Mesenchymal stem cell (in vitro differentiated cells and primary cell): Measurements from ENCODE around the gene C1orf216.

Source experiments
- DNase-seq: peaks from one replicate; pipeline ENCODE4 v3.0.0-alpha.2; 2013
- H2AFZ ChIP-seq: one replicate; pipeline ENCODE4 v1.6.1; 2013; ENCODE audit warnings: low read depth, mild to moderate bottlenecking, control low read depth, inconsistent platforms, low read length, moderate library complexity
- H2AK5ac ChIP-seq: 2 replicates; pipeline ENCODE4 v1.6.1; 2013; ENCODE audit warnings: low read length, moderate library complexity, mild to moderate bottlenecking, inconsistent platforms; ENCODE audit not compliant: severe bottlenecking
- H2BK120ac ChIP-seq: one replicate; pipeline ENCODE4 v1.6.1; 2013; ENCODE audit warnings: low read depth, mild to moderate bottlenecking, inconsistent platforms, low read length, moderate library complexity
- H2BK12ac ChIP-seq, 2 experiments: one replicate each; pipeline ENCODE4 v1.6.1; 2013; ENCODE audit warnings: inconsistent platforms in 2 of 2, low read length in 2 of 2, mild to moderate bottlenecking in 2 of 2, moderate library complexity in 2 of 2, control low read depth in 1 of 2
- H2BK15ac ChIP-seq: one replicate; pipeline ENCODE4 v1.6.1; 2013; ENCODE audit warnings: mild to moderate bottlenecking, low read depth, inconsistent platforms; ENCODE audit not compliant: poor library complexity, severe bottlenecking
- H2BK5ac ChIP-seq: 2 replicates; pipeline ENCODE4 v1.6.1; 2013; ENCODE audit warnings: low read depth, mild to moderate bottlenecking, low read length, control low read depth, inconsistent platforms; ENCODE audit not compliant: poor library complexity, severe bottlenecking
- H3K14ac ChIP-seq, 2 experiments: one replicate each; pipeline ENCODE4 v1.6.1; 2013; ENCODE audit warnings: inconsistent platforms in 2 of 2, low read length in 2 of 2, control low read depth in 1 of 2, mild to moderate bottlenecking in 1 of 2, moderate library complexity in 1 of 2
- H3K18ac ChIP-seq, 2 experiments: one replicate each; pipeline ENCODE4 v1.6.1; 2013; ENCODE audit warnings: inconsistent platforms in 2 of 2, low read length in 2 of 2, control low read depth in 1 of 2, low read depth in 1 of 2, mild to moderate bottlenecking in 1 of 2
- H3K23ac ChIP-seq, 2 experiments: one replicate each; pipeline ENCODE4 v1.6.1; 2013; ENCODE audit warnings: inconsistent platforms in 2 of 2, low read length in 2 of 2, mild to moderate bottlenecking in 2 of 2, moderate library complexity in 2 of 2, control low read depth in 1 of 2
- H3K27ac ChIP-seq: 2 replicates; pipeline ENCODE4 v1.5.1; 2013; ENCODE audit warnings: mild to moderate bottlenecking, moderate library complexity, low read length, control low read depth, inconsistent platforms; ENCODE audit not compliant: poor library complexity, severe bottlenecking
- H3K27me3 ChIP-seq, 2 experiments: 2 replicates each; pipeline versions ENCODE4 v1.6.1 to v1.7.0; 2013; ENCODE audit warnings: low read length in 2 of 2, mild to moderate bottlenecking in 2 of 2, moderate library complexity in 2 of 2, control low read depth in 1 of 2, inconsistent platforms in 1 of 2; ENCODE audit not compliant: control insufficient read depth in 1 of 2, insufficient read depth in 1 of 2
- H3K36me3 ChIP-seq, 2 experiments: 2 replicates each; pipeline versions ENCODE4 v1.6.1 to v1.7.0; 2013; ENCODE audit warnings: low read length in 2 of 2, control low read depth in 1 of 2, inconsistent platforms in 1 of 2, low read depth in 1 of 2, mild to moderate bottlenecking in 1 of 2; ENCODE audit not compliant: insufficient read depth in 2 of 2, control insufficient read depth in 1 of 2
- H3K4ac ChIP-seq, 2 experiments: one replicate each; pipeline ENCODE4 v1.6.1; 2013; ENCODE audit warnings: inconsistent platforms in 2 of 2, low read length in 2 of 2, mild to moderate bottlenecking in 2 of 2, moderate library complexity in 2 of 2, control low read depth in 1 of 2, low read depth in 1 of 2
- H3K4me1 ChIP-seq: 2 replicates; pipeline ENCODE4 v1.6.1; 2013; ENCODE audit warnings: low read depth, low read length, control low read depth; ENCODE audit not compliant: control insufficient read depth, insufficient read depth
- H3K4me2 ChIP-seq: 2 replicates; pipeline ENCODE4 v1.6.1; 2013; ENCODE audit warnings: low read length, mild to moderate bottlenecking, inconsistent platforms; ENCODE audit not compliant: poor library complexity, severe bottlenecking
- H3K4me3 ChIP-seq, 2 experiments: 2 replicates each; pipeline versions ENCODE4 v1.5.1 to v1.7.0; 2013; ENCODE audit warnings: low read length in 2 of 2, mild to moderate bottlenecking in 2 of 2, control low read depth in 1 of 2, low read depth in 1 of 2; ENCODE audit not compliant: insufficient read depth in 1 of 2
- H3K79me1 ChIP-seq: replicated peaks from 2 replicates; pipeline ENCODE4 v1.6.1; 2013; ENCODE audit warnings: mild to moderate bottlenecking, control low read depth, low read length, inconsistent platforms; ENCODE audit not compliant: poor library complexity, severe bottlenecking
- H3K9ac ChIP-seq: 2 replicates; pipeline ENCODE4 v1.7.0; 2013; ENCODE audit warnings: mild to moderate bottlenecking, low read length, moderate library complexity
- H3K9me3 ChIP-seq: 2 replicates; pipeline ENCODE4 v1.7.0; 2013; ENCODE audit warnings: mild to moderate bottlenecking, low read length; ENCODE audit not compliant: control insufficient read depth
- H4K8ac ChIP-seq: one replicate; pipeline ENCODE4 v1.6.1; 2013; ENCODE audit warnings: inconsistent platforms, mild to moderate bottlenecking, low read length, moderate library complexity
- H4K91ac ChIP-seq: one replicate; pipeline ENCODE4 v1.6.1; 2013; ENCODE audit warnings: mild to moderate bottlenecking, low read length, inconsistent platforms
- WGBS: methylation state at CpG from one replicate; pipeline ENCODE4 v1.1.7; 2013; ENCODE audit warnings: mixed read lengths; 5-methylcytosine and 5-hydroxymethylcytosine counted together

Gene C1orf216

GRCh38 chr1:35672116-35672515 is 46.6 kb downstream of the C1orf216 start:
- H3K9ac ChIP-seq: no peak overlapping the region
- DNase-seq: no peak
- H3K14ac ChIP-seq: no peak overlapping the region
- no peak overlapping the region for H3K4me3 ChIP-seq
- H2BK12ac ChIP-seq: no peak overlapping the region
- H3K23ac ChIP-seq: no peak overlapping the region
- no peak overlapping the region for H3K27ac ChIP-seq
- H3K4me1 ChIP-seq: no peaks in the 10 kb centered on the region
- H3K36me3 ChIP-seq: no peaks in the 10 kb centered on the region
- H3K9me3 ChIP-seq: no peaks in the 10 kb centered on the region
- no peak overlapping the region for H2AK5ac ChIP-seq
- no peak overlapping the region for H3K4ac ChIP-seq
- H2BK15ac ChIP-seq: no peak overlapping the region
- no peak overlapping the region for H4K8ac ChIP-seq
- no peak overlapping the region for H3K4me2 ChIP-seq
- H2AFZ ChIP-seq: no peak overlapping the region
- no peak overlapping the region for H4K91ac ChIP-seq
- no peak overlapping the region for H2BK5ac ChIP-seq
- 88% methylated on average over 6 of the region's 6 CpGs for WGBS
- H3K18ac ChIP-seq: no peak overlapping the region
- no peak overlapping the region for H2BK120ac ChIP-seq
- no peaks in the 10 kb centered on the region for H3K79me1 ChIP-seq
- H3K27me3 ChIP-seq: peaks cover 25 to 44% of the 10 kb centered on the region in 2 experiments

GRCh38 chr1:35668506-35668905 is 50.2 kb downstream of the C1orf216 start:
- Histone ChIP-seq H3K4me2 (no peak overlapping the region), H3K4me3 (no peak overlapping the region), H2AK5ac (no peak overlapping the region), H2BK15ac (no peak overlapping the region), H4K8ac (no peak overlapping the region), H3K4me1 (no peaks in the 10 kb centered on the region), H2AFZ (no peak overlapping the region), H3K9me3 (no peaks in the 10 kb centered on the region), H3K23ac (no peak overlapping the region), H3K18ac (no peak overlapping the region), H2BK120ac (no peak overlapping the region), H3K27ac (no peak overlapping the region), H3K9ac (no peak overlapping the region), H3K27me3 (peaks cover 37 to 53% of the 10 kb centered on the region in 2 experiments), H3K14ac (no peak overlapping the region), H4K91ac (no peak overlapping the region), H3K4ac (no peak overlapping the region), H3K79me1 (no peaks in the 10 kb centered on the region), H3K36me3 (no peaks in the 10 kb centered on the region), H2BK12ac (no peak overlapping the region), H2BK5ac (no peak overlapping the region)
- no peak for DNase-seq
- 95% methylated on average over 2 of the region's 5 CpGs for WGBS

GRCh38 chr1:35666916-35667315 is 51.8 kb downstream of the C1orf216 start:
- Histone ChIP-seq H3K18ac (no peak overlapping the region), H3K9me3 (no peaks in the 10 kb centered on the region), H4K8ac (no peak overlapping the region), H2BK120ac (no peak overlapping the region), H3K36me3 (no peaks in the 10 kb centered on the region), H3K27me3 (peaks cover 29 to 42% of the 10 kb centered on the region in 2 experiments), H4K91ac (no peak overlapping the region), H2BK5ac (no peak overlapping the region), H3K4ac (no peak overlapping the region), H3K79me1 (no peaks in the 10 kb centered on the region), H3K4me1 (no peaks in the 10 kb centered on the region), H3K4me2 (no peak overlapping the region), H2AFZ (no peak overlapping the region), H2BK15ac (no peak overlapping the region), H3K27ac (no peak overlapping the region), H3K14ac (no peak overlapping the region), H2AK5ac (no peak overlapping the region), H3K4me3 (no peak overlapping the region), H3K9ac (no peak overlapping the region), H2BK12ac (no peak overlapping the region), H3K23ac (no peak overlapping the region)
- WGBS: 36% methylated on average over 1 of the region's 1 CpG
- DNase-seq: no peak

GRCh38 chr1:35666216-35666615 is 52.5 kb downstream of the C1orf216 start:
- Histone ChIP-seq H3K79me1 (no peaks in the 10 kb centered on the region), H3K36me3 (no peaks in the 10 kb centered on the region), H3K9ac (no peak overlapping the region), H3K18ac (no peak overlapping the region), H3K4me2 (no peak overlapping the region), H3K14ac (no peak overlapping the region), H2BK5ac (no peak overlapping the region), H2BK12ac (no peak overlapping the region), H3K27ac (no peak overlapping the region), H3K4ac (no peak overlapping the region), H3K23ac (no peak overlapping the region), H3K9me3 (no peaks in the 10 kb centered on the region), H3K27me3 (peaks cover 28 to 38% of the 10 kb centered on the region in 2 experiments), H3K4me3 (no peak overlapping the region), H2BK15ac (no peak overlapping the region), H2BK120ac (no peak overlapping the region), H2AFZ (no peak overlapping the region), H4K8ac (no peak overlapping the region), H2AK5ac (no peak overlapping the region), H4K91ac (no peak overlapping the region), H3K4me1 (no peaks in the 10 kb centered on the region)
- WGBS: 25% methylated on average over 1 of the region's 2 CpGs
- DNase-seq: no peak
